AG09309 (cell line): ENCODE measurements around the gene CDC25A.
"Not testable (repeated sequence)": the region's sequence is repeated elsewhere in the genome, so short reads cannot be mapped to it uniquely, and the experiment has no call there.

ENCODE experiments used
- DNase-seq: peaks from one replicate; pipeline ENCODE4 v3.0.0-alpha.2; 2010; ENCODE audit warnings: low read depth
- H3K4me3 ChIP-seq: 2 replicates; pipeline ENCODE4 v1.5.1; 2011; ENCODE audit warnings: mild to moderate bottlenecking, low read depth, low read length, moderate library complexity; ENCODE audit not compliant: control insufficient read depth
- TF ChIP-seq, protein P1 (sequence below): IDR thresholded peaks from 2 replicates; pipeline ENCODE4 v1.5.1; 2011; ENCODE audit warnings: mild to moderate bottlenecking, low read depth, low read length, inconsistent platforms; ENCODE audit not compliant: insufficient read depth, control insufficient read depth; ENCODE audit errors: missing control alignments

Gene CDC25A

DNA sequence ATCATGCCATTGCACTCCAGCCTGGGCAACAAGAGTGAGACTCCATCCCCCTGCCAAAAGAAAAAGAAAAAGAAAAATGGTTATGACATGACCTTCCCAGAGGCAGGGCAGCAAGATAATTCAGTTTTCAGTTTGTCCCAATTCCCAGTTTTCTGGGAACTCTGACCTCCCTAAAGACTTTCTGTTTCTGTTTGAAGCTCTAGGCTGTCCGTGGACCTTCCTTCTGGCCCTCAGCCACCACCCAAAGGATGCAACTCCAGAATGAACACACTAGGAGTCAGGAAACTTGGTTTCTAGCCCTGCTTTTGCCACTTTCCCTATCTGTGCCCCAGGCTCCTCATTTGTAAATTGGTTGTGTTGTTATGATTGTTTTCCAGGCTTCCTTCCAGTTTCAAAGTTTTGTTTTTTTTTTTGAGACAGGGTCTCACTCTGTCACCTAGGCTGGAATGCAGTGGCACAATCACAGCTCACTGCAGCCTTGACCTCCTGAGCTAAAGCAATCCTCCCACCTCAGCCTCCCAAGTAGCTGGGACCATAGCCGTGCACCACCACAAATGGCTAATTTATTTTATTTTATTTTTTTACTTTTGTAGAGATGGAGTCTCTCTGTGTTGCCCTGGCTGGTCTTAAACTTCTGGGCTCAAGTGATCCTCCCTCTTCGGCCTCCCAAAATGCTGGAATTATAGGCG is 68.6 kb downstream of the CDC25A start:
- TF ChIP-seq, protein P1, sequence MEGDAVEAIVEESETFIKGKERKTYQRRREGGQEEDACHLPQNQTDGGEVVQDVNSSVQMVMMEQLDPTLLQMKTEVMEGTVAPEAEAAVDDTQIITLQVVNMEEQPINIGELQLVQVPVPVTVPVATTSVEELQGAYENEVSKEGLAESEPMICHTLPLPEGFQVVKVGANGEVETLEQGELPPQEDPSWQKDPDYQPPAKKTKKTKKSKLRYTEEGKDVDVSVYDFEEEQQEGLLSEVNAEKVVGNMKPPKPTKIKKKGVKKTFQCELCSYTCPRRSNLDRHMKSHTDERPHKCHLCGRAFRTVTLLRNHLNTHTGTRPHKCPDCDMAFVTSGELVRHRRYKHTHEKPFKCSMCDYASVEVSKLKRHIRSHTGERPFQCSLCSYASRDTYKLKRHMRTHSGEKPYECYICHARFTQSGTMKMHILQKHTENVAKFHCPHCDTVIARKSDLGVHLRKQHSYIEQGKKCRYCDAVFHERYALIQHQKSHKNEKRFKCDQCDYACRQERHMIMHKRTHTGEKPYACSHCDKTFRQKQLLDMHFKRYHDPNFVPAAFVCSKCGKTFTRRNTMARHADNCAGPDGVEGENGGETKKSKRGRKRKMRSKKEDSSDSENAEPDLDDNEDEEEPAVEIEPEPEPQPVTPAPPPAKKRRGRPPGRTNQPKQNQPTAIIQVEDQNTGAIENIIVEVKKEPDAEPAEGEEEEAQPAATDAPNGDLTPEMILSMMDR, result no peak
- DNase-seq, result no peak
- H3K4me3 ChIP-seq, result no peak overlapping the region

DNA sequence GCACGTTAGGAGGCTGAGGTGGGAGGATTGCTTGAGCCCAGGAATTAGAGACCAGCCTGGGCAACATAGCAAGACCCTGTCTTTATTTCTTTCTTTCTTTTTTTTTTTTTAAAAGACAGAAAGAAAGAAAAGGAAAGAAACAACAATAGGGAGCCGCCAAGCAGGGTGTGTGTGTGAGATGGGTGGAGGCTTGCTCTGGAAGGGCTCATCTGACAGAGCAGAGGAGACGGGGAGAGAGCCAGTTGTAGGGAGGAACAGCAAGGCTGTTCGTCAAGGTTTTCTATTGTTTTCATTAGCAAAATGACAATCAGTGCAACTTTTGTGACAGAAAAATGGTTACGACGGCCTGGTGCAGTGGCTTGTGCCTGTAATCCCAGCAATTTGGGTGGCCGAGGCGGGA is 69.3 kb downstream of the CDC25A start:
- TF ChIP-seq, protein P1, result no peak
- DNase-seq, result no peak
- H3K4me3 ChIP-seq, result no peak overlapping the region

DNA sequence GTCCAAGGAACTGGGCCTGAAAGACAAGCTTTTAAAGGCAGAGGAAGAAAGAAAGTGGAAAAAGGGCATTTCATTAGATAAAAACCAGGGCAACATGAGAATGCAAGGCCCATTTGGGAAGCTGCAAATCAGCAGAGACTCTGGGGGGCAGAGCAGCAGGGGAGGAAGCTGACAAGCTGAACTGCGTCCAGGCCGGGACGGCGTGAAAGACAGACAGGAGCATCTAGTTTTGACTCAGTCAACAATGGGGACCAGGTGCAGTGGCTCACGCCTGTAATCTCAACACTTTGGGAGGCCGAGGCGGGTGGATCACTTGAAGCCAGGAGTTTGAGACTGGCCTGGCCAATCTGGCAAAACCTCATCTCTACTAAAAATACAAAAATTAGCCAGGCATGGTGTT is 69.9 kb downstream of the CDC25A start:
- no peak for DNase-seq
- no peak overlapping the region for H3K4me3 ChIP-seq
- TF ChIP-seq, protein P1, result no peak

DNA sequence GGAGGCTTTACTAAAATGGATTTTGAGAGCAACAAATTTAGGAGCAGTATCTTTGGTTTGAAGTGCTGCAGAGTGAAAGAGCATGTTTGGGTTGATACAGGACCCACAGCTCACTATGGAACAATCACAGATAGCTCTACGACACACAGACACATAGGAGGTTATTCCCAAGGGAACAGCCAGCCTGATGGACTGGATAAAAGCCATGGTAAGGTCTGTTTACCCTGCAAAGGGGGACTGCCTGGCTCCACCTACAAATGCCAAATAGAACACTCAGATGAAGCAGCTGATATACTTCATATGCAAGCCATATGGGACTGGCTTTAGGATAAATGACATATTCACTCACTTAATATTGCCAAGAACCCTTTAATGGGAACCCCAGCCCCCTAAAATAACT is 75.4 kb downstream of the CDC25A start:
- TF ChIP-seq, protein P1, result no peak
- no peak overlapping the region for H3K4me3 ChIP-seq
- no peak for DNase-seq

DNA sequence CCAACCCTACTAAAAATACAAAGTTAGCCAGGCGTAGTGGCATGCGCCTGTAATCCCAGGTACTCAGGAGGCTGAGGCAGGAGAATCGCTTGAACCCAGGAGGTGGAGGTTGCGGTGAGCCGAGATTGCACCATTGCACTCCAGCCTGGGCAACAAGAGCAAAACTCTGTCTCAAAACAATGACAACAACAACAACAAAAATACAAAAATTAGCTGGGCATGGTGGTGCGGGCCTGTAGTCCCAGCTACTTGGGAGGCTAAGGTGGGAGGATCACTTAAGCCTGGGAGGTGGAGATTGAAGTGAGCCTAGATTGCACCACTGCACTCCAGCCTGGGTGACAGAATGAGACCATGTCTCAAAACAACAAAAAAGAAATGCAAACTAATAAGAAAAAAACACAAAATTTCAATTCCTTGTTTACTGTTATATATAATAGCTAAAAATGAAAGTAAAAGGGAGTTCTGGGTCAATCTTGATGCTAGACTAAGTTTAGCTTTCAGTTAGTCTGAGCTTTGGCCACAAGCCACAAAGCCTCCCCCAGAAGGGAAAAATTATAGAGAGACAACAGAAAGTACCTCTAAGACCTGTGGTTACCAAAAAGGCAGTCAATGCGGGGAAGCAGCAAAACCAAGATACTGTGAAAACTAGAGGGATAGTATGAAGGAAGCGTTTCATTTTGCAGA is 76.0 kb downstream of the CDC25A start:
- not testable (repeated sequence) for DNase-seq, H3K4me3 ChIP-seq

DNA sequence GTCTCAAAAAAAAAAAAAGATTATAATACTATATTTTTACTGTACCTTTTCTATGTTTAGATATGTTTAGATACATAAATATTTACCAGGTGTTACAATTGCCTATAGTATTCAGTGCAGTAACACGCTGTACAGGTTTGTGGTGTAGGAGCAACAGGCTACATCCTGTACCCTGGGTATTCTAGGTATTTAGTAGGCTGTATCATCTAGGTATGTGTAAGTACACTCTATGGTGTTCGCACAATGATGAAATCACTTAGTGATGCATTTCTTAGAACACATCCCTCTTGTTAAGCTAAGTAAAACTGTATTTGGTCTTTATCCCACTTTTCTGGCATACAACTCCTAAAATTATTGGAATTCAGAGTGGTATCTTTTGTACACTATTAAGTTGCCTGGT is 77.8 kb downstream of the CDC25A start:
- no peak for DNase-seq
- TF ChIP-seq, protein P1, result no peak
- no peak overlapping the region for H3K4me3 ChIP-seq

DNA sequence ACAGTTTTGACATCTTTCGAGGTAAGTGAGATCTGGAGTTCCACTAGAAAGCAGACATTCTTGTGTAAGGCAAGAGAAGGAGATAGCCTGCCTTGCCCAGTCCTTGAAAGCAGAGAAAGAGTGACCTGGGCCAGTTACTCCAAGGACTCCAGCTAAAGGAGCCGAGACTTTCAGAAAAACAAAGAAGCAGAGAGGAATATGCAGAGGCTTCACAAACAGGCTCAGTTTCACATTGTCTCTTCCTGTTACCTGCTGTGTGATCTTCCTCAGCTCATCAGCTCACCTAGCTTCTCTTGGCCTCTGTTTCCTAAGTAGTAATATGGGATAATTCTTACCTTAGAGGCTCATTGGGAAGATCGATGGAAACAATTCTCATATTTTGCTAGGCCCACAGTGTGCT is 81.0 kb downstream of the CDC25A start:
- no peak overlapping the region for H3K4me3 ChIP-seq
- TF ChIP-seq, protein P1, result no peak
- DNase-seq, result no peak
